SK-N-DZ (cell line): ENCODE measurements around the gene PSMG3.

Experiments
- DNase-seq: peaks from one replicate; pipeline ENCODE4 v3.0.0-alpha.2; 2015; ENCODE audit warnings: low spot score

Gene PSMG3

DNA sequence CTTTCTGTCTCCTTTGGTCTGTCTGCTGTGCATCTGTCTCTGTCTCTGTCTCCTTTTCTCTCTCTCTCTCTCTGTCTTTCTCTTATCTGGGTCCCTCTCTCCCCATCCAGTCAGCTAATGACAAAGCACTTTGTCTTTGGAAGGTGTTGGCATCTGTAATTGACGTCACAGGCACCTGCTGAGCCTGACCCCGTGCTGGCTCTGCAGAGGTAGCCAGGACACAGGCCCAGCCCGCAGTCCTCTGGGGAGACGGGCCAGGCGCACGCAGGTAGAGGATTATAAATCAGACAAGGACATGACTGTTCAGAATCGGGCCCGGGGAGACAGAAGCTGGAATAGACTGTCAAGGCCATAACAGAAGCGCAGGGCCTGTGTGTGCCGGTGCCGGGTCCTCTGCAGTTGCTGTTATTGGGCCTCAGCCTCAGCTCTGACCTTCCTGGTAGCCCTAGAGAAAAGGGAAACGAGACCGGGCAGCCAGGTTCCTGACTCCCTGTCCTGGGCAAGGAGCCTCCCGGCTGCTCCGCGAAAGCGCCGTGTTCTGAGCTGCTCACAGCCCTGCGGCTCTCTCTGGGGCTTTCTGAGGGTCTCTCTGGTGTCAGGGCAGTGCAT lies 10.7 kb upstream of the PSMG3 start:
- no peak for DNase-seq

DNA sequence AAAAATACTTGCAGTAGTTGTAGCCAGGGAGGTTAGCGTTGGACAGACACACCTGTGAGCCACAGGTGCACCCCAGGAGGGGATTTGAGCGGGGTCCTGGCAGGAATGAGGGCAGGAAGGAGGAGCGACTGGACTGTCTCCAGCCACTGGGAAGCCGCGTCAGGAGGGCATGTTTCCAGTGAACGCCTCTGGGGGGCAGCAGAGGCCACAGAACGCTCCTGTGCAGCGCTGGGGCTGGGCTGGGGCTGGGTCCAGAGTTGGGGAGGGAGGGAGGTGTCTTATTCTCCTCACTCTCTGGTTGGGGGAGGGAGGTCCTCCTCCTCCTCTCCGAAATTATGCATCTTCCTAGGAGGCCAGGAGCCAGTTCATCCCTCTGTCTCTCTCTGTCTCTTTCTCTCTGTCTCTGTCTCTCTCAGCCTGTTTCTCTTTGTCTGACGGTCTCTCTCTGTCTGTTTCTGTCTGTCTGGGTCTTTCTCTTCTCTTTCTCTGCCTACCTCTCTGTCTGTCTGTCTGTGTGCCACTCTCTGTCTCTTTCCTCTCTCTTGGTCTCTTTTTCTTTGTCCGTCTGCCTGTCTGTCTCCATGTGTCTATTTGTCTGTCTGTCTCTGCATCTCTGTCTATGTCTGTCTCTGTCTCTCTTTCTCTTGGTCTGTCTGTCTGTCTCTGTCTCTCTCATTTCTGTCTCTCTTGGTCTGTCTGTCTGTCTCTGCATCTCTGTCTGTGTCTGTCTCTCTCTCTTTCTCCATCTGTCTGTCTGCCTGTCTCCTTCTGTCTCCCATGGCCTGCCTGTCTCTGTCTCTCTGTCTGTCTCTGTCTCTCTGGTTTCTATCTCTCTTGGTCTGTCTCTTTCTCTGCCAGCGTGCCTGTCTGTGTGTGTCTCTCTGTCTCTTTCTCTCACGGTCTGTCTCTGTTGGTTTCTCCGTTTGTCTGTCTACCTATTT lies 9.9 kb upstream of the PSMG3 start:
- DNase-seq = peak; percentile 72

DNA sequence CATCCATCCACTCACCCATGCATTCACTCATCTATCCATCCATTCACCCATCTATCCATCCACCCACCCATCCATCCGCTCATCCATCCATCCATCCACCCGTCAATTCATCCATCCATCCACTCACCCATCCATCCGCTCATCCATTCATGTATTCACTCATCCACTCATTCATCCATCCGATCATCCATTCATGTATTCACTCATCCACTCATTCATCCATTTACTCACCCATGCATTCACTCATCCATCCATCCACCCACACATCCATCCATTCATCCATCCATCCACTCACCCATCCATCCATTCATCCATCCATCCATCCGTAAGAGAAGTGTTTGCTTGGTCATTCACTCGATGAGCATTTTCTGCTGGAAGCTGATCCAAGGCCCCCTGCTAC lies 8.7 kb upstream of the PSMG3 start:
- no peak for DNase-seq

DNA sequence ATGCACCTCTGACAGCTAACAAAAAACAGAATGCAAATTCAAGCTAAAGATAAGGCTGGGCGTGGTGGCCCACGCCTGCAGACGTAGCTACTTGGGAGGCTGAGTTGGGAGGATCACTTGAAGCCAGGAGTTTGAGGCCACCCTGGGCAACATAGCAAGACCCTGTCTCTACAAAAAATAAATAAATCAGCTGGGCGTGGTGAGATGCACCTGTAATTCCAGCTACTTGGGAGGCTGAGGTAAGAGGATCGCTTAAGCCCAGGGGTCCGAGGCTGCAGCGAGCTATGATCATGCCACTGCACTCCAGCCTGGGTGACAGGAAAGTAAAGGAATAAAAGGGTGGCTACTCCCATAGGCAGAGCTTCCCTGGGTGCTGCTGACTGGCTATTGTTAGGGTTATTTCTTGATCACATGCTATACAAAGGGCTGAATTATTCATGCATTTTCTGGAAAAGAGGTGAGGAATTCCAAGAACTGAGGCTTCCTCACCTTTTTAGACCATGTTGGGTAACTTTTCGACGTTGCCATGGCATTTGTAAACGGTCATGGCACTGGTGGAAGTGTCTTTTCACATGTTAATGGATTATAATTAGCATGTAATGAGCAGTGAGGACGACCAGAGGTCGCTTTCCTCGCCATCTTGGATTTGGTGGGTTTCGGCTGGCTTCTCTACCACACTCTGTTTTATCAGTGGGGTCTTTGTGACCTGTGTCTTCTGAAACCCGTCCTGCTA lies 6.9 kb upstream of the PSMG3 start:
- DNase-seq = no peak

DNA sequence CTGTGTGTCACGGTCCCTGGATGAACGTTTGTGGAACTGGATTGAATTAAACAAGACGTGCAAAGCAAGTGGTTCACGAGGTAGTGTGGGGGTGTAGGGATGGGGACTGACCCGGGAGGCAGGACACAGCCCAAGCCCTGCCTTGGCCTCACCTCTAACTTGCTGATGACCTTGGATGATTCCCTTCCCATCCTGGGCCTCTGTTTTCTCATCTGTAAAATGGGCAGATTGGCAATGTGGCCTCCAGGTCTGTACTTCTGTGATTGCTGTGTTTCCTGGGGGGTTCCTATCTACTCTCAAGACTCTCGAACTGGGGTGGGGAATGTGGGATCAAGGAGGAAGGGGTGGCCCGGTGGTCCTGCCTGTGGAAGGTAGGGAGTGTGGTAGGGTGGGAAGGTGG lies 6.0 kb upstream of the PSMG3 start:
- DNase-seq = no peak

DNA sequence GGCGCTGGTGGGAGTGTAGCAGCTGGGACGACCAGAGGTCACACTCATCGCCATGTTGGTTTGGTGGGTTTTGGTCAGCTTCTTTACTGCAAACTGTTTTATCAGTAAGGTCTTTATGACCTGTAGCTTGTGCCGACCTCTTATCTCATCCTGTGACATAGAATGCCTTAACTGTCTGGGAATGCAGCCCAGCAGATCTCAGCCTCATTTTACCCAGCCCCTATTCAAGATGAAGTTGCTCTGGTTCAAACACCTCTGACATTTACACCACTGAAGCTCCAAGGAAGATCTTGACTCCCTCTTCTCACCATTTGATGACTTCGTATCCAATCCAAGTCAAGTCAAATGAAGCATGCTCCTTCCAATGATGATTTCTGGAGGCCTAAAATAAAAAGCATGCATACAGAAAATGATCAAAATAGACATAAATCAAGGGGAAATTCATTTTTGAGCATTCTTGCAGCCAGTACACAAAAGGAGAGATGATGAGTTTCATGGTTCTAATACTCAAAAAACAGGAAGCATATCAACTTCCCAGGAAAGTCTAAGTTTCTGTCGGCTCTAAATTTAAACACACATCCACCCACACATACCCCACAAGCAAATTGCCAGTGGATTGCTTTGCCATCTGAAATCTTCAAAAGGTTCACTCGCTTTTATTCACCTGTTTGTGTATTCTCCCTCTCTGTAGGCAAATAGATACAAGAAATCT lies 2.4 kb upstream of the PSMG3 start:
- DNase-seq = no peak

DNA sequence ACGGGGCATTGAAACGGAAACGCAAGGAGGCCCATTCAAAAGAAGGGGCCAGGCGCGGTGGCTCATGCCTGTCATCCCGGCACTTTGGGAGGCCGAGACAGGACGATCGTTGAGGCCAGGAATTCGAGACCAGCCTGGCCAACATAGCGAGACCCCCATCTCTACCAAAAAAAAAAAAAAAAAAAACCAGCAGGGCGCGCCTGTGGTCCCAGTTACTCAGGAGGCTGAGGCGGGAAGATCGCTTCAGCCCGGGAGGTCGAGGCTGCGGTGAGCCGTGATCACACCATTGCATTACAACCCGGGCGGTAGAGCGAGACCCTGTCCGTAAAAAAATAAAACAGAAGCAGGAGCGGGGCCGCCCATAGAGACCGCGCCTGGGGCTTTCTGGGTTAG lies 396 bp downstream of the PSMG3 start:
- no peak for DNase-seq

DNA sequence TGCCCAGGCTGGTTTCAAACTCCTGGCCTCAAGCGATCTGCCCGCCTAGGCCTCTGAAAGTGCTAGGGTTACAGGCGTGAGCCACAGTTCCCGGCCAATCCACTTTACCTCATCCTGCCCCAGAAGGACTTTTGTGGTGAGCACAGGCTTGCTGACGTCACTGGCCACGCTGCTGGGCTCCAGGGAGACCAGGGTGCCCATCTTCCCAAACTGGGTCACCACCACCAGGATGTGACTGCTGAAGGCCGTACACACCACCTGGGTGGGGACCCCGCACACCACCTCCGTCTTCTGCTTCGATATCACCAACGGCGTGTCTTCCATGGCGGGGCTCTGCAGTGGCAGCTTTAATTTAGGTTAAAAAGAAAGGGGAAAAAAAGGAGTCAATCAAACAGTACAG lies 816 bp downstream of the PSMG3 start:
- no peak for DNase-seq

DNA sequence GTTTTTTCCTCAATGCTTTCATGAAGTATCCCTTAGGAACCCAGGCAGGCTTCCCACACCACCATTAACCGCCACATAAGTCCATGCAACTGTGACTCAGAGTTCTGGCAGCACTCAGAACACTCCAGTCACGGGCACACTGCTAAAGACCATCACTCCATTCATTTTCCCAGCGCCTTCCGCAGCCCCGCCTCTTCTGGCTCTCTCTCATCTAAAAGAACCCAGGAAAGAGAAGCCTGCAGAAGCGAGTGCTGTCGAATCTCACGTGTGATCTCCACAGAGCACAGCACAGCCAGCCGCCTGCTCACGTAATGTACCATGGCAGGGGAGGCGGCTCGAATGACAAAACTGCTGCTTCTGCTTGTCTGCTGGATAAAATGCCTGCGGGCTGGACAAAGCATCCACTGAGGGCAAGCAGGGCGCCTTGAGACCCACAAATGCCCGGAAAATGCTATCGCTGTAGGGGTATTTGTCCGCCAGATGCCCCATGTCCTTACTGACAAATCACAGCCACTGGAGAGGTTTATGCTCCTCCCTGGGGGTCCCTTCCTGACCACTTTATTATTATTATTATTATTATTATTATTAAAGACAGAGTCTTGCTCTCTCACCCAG lies 1.8 kb downstream of the PSMG3 start:
- DNase-seq = no peak

DNA sequence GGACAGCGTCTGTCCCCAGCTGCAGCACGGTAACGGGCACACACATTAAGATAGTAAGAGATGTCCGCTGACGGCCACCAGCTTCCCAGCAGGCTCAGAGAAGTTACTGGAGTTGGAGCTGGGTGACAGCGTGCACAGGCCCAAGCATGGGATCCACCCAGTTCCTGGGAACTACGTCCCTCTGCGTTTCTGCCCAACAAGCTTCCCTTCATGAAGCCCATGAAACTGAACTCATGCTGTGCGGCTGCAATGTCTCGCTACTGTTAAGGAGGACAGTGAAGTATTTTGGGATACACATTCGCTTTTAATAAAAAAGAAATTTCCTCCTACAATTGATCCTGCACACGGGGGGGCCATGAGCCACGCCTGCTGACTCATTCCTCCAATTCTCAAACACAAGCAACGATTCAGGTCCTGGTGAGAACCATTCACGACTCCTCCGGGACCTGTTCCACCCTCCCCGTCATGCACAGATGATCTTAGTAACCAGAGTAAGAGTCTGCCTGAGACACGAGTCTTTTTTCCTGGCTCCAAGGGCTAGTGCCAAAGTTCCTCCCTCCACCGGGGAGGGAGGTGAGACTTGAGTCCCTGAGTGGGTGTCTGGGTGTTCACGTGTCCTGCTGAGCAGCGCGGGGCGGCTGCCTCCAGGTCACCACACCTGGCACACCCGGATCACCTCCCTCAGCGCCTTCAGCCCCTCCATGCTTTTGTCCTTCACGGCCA lies 2.6 kb downstream of the PSMG3 start:
- DNase-seq = no peak

DNA sequence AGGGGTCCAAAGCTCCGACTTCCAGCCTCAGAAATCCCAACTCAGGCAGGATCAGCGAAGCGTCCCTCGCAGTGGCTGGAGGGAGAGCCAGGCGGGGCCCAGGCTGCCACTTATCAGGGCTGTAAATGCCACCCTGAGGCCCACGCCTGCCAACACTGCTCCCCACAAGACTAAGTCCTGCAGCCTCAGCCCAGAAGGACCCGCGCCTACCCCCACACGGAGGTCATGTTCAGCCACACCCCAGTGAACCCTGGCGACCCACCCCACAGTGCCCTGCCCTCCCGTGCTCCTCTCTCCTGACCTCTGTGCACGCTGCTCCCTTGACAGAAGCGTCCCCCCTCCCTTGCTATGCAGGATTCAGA lies 3.2 kb downstream of the PSMG3 start:
- no peak for DNase-seq

DNA sequence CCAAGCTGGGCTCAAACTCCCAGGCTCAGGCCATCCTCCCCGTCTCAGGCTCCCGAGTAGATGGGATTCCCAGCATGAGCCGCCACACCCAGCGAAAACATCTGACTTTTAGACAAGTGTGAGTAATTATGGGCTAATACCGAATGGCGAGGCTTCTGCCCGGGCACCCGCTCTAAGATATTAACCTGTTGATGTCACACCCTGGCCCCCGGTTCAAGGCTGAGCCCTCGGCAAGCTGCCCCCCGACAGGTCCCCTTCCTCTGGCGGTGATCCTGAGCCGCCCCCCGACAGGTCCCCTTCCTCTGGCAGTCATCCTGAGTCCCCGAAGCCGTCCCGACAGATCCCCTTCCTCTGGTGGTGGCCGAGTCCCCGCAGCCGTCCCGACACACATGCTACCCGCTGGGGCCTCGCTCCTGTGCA lies 5.2 kb downstream of the PSMG3 start:
- no peak for DNase-seq

DNA sequence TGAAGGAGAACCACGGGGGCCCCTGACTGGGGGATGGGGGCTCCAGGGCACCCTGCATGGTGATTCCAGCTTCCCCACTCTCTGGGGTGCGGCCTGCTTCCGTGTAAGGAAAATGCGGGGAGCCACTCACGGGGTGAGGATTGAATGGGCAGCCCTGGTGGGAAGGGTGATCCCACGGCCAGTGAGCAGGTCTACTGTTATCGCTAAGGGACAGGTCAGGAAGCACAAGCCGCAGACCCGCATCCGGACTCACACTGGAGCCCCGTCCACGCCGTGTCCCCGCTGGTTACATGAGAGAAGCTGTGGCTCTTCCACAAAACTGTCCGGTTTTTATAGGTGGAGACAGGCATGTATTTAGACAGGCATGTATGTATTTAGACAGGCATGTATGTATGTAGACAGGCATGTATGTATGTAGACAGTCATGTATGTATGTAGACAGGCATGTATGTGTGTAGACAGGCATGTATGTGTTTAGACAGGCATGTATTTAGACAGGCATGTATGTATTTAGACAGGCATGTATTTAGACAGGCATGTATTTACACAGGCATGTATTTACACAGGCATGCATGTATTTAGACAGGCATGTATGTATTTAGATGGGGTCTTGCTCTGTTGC lies 5.7 kb downstream of the PSMG3 start:
- DNase-seq = no peak

DNA sequence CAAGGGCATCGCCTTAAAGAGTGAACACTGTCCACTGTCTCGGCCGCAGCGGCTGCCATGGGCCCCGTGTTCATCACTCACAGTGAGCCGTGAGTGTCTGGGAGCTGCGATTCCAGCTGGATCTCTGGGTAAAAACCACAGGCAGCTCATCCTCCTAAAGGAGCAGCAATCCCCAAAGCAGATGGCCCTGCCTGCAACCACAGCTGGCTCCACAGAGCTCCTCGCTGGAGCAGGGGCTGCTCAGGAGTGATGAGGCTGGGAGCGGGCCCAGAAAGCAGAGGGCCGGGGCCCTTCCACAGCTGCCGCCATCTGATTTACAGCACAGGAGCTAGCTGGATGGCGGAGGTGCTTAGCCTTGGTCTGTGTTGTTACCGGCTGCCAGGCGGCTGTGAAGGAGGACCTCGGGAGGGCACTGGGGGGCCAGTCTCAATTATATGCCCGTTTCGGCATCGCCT lies 7.2 kb downstream of the PSMG3 start:
- peak; percentile 76 for DNase-seq

DNA sequence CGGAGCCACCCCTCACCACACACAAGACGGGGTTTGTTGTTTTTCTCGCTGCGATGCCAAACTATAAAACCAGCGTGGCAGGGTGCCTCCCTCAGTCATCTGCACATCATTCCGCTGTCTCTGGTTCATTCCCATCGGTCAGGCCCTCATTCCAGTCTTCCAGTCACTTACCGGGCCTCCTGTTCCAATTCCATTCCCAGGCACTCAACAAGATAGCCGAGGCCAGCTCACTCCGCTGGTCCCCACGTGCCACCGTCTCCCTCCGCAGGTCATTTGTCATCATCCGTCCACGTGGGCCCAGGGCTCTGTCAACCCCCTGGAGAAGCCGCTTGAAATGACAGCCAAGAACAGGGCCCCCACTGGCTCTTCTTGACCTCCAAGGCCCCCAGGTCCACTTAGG lies 7.7 kb downstream of the PSMG3 start:
- DNase-seq = peak; percentile 53

DNA sequence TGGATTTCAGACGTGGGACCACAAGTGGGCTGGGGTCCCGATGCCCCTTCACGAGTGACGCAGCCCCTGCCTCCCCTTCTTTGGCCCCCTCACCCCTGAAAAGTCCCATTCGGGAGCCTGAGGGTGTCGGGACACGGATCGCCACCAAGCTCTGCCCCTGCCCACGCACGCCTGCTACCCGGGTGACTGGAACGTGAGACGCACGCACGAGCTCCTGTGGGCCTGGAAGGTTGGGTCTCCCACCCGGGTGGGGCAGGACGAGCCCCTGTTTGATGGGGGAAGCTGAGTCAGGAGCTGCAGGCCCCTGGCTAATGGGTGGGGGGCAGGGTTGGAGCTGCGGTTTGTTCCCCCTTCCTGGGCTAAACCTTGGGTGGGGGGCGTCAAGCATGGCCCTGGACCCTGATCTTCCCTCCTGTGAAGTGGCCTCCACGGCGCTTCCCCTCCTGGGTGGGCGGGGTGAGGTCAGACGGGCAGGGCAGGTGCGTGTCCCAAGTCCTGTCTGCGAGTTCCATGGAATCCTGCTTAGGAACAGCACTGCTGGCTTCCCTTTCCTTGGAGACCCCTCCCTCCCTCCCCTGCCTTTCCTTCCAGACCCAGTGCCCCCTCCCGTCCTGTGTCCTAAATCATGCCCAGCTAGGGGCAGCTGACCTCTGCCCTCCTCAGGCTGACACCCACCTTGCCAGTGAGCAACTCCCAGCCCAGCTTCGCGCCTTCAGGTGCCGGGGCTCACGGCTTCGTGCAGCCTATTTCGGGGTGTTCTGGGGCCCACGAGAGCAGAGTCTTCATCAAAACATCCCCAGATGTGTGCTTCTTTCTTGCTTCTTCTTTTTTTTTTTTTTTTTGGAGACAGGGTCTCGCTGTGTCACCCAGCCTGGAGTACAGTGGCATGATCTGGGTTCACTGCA lies 8.5 kb downstream of the PSMG3 start:
- no peak for DNase-seq

DNA sequence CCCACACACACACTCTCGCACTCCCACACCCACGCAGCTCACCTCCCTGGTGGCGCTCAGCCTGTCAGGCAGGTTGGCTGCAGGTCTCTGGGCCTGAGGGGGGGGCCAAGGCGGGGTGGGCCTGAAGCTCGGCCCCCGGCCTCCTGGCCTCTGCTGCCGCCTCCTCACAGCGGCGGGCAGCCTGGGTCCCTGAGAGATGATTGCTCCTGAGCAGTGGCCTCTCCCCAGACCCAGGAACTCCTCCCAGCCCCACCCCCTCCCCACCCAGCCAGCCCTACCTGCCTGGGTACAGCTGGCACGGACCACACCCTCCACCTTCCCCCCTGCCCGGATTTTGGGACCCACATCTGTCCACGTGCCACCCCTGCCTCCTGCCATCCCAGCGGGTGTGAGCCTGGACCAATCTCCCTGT lies 9.2 kb downstream of the PSMG3 start:
- no peak for DNase-seq

DNA sequence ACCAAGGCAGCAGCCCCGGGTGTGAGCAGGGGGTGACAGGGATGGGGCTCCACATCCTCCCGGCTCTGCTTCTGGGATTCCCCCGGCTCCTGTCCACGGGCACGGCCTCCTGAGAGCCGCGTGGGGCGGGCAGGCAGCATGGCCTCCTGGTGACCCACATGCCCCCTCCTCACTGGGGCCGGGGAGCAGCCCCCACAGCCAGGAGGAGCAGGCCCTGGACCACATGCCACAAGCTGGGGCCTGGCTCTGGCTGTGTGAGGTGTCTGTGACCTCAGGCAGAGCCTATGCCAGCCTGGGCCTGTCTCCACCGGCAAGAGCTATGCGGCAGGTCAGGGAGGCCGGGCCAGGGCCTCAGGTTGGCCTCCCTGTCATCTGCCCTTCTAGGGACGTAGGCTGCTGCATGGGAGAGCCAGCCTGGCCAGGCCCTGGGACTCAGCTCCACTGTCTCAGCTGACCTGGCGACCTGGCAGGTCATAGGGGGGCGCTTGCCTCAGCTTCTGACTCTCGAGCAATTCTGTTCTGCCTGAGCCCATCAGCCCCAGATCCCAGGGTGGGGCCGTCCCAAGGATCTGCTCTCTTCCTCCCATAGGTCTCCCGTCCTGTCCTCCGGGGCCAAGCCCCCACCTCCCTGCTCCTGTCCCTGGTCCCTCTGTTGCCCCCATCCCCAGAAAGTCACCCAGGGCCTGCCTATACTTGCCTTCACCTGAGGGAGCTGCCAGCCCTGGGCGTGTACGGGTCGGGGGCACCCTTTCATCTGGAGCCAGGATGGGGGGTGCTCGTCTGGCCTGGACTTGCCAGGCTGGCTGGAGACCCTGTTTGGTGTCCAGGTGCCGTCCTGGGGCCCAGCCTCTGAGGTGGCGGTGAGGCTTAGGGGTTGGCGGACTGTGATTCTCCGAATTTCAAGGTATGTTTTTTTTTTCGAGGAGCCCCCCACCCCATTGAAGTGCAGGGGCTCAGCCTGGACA lies 9.9 kb downstream of the PSMG3 start:
- DNase-seq = no peak
